Ascending aorta (tissue), 2 donors: ENCODE measurements around the gene CDCA5. TPM values are rescaled to one million over a fixed set of nuclear protein-coding genes. Genes with fewer than 3 reads are reported as not detected.

Experiments used
- DNase-seq, 2 donors: peaks; one replicate each; pipeline ENCODE4 v3.0.0-alpha.2; 2019; ENCODE audit warnings: low spot score in 2 of 2
- H3K27ac ChIP-seq, 2 donors: fragments of 200-600 bp; sonication (generic); one replicate each; pipeline ENCODE4 v1.5.1; 2016 to 2017; ENCODE audit warnings: mild to moderate bottlenecking in 1 of 2
- H3K27me3 ChIP-seq: fragments of 200-600 bp; sonication (generic); one replicate; pipeline ENCODE4 v1.5.1; 2017
- H3K36me3 ChIP-seq, 2 donors: fragments of 200-600 bp; sonication (generic); one replicate each; pipeline ENCODE4 v1.5.1; 2016
- H3K4me1 ChIP-seq, 2 donors: fragments of 200-600 bp; sonication (generic); one replicate each; pipeline ENCODE4 v1.5.1; 2016 to 2017; ENCODE audit warnings: mild to moderate bottlenecking in 1 of 2
- H3K4me3 ChIP-seq, 2 donors: fragments of 200-600 bp; sonication (generic); one replicate each; pipeline ENCODE4 v1.5.1; 2016 to 2017; ENCODE audit warnings: mild to moderate bottlenecking in 1 of 2
- H3K9me3 ChIP-seq, 2 donors: fragments of 200-600 bp; sonication (generic); one replicate each; pipeline ENCODE4 v1.5.1; 2016
- CTCF ChIP-seq, 3 experiments: fragments of 200-600 bp in 2 of 3; fragments of 450-650 bp in 1 of 3; sonication (generic) in 2 of 3; IDR thresholded peaks; one replicate each; pipeline ENCODE4 v1.5.1; 2016 to 2019; ENCODE audit warnings: antibody characterized with exemption in 3 of 3, mild to moderate bottlenecking in 1 of 3, moderate library complexity in 1 of 3
- intact Hi-C: fragments of 100-400 bp; cut with DNase I; formaldehyde crosslinking; loops from one replicate; pipeline ENCODE4 v1.15.1; 2023
- total RNA-seq: library from RNA; depleted of rRNA; stranded (reverse); fragments of >200 nt; gene quantifications from one replicate; pipeline ENCODE4 v1.1.0, GENCODE V29; 2016

CDCA5 gene
- total RNA-seq, 1 donor from 2014 or later = not detected

- Histone ChIP-seq H3K4me3 (no peak overlapping the region), H3K9me3 (no peaks in the 10 kb centered on the region), H3K4me1 (peaks cover 5 to 6% of the 10 kb centered on the region in 2 donors), H3K36me3 (peaks cover 65 to 73% of the 10 kb centered on the region in 2 donors), H3K27me3 (no peaks in the 10 kb centered on the region), H3K27ac (no peak overlapping the region)
- DNase-seq = no peak
- intact Hi-C loops = no loop called here
- TF ChIP-seq CTCF (IDR thresholded peaks at IDR 0.05) = no peak
Measured at GRCh38 chr11:65126624-65127274, 42.9 kb upstream of the CDCA5 start.

GRCh38 chr11:65125197-65126056 lies 41.6 kb upstream of the CDCA5 start:
- DNase-seq = no peak
- Histone ChIP-seq H3K27ac (no peak overlapping the region), H3K27me3 (no peaks in the 10 kb centered on the region), H3K9me3 (no peaks in the 10 kb centered on the region), H3K4me1 (peaks cover 15% of the 10 kb centered on the region in 2 donors), H3K4me3 (no peak overlapping the region), H3K36me3 (peaks cover 61 to 68% of the 10 kb centered on the region in 2 donors)
- intact Hi-C loops = no loop called here
- TF ChIP-seq CTCF (IDR thresholded peaks at IDR 0.05) = no peak

- no peaks in the 10 kb centered on the region for H3K9me3 ChIP-seq
- no peak overlapping the region for H3K4me3 ChIP-seq
- H3K27ac ChIP-seq = no peak overlapping the region
- TF ChIP-seq CTCF (IDR thresholded peaks at IDR 0.05) = no peak
- H3K27me3 ChIP-seq = no peaks in the 10 kb centered on the region
- peaks cover 61 to 68% of the 10 kb centered on the region in 2 donors for H3K36me3 ChIP-seq
- DNase-seq = peak in 1 of 2 donors; percentile 27
- intact Hi-C loops = no loop called here
- peaks cover 15% of the 10 kb centered on the region in 2 donors for H3K4me1 ChIP-seq
Measured at GRCh38 chr11:65124480-65125196, 40.8 kb upstream of the CDCA5 start.

GRCh38 chr11:65121865-65122696 lies 38.2 kb upstream of the CDCA5 start, which contains the start of the genes FAU and MRPL49:
FAU (minus strand) TSS chr11:65122134; CDS start chr11:65121813, 321 bp downstream.
MRPL49 (plus strand) TSS chr11:65122321; CDS start chr11:65122347, 26 bp downstream.
- no peak for TF ChIP-seq CTCF (IDR thresholded peaks at IDR 0.05)
- peak within 1 kb of the TSS; percentile 91 to 96 for H3K27ac ChIP-seq
- peak within 1 kb of the TSS; percentile 80 to 91 for H3K4me3 ChIP-seq
- peaks cover 15% of the 10 kb centered on the region in 2 donors for H3K4me1 ChIP-seq
- no peaks in the 10 kb centered on the region for H3K27me3 ChIP-seq
- peaks cover 37 to 60% of the 10 kb centered on the region in 2 donors for H3K36me3 ChIP-seq
- intact Hi-C loops = loop anchor here (1.0 kb wide), 2 partner anchors 38 to 108 kb away; partner anchors contain the start of genes ARL2, CDCA5 and ZFPL1
- peak; percentile 95 to 99 for DNase-seq
- no peaks in the 10 kb centered on the region for H3K9me3 ChIP-seq
